ENCODE measurements around the gene ACTG2. TPM values are rescaled to one million over a fixed set of nuclear protein-coding genes. Genes with fewer than 3 reads are reported as not detected.

The ACTG2 gene
- total and polyA plus RNA-seq, 2 donors (not counting 1 experiment from before 2014, with no cell fraction given), result not detected

- WGBS (ENCODE audit: insufficient coverage), result 100% methylated on average over 4 of the region's 6 CpGs
- DNase-seq (no peak), ATAC-seq (ENCODE audit: low read depth) (no peak)
- H3K79me2 ChIP-seq (ENCODE audit: control insufficient read depth, insufficient read depth, low read length), result no peaks in the 10 kb centered on the region
- no peak overlapping the region for H3K27ac Mint-ChIP-seq
- H3K4me3 Mint-ChIP-seq, result no peak overlapping the region
- intact Hi-C loops (cut with micrococcal nuclease), result no loop called here
- no peak overlapping the region for H3K4me3 ChIP-seq (ENCODE audit: control extremely low read depth in 1 of 5, extremely low read depth in 1 of 5, insufficient read depth in 1 of 5, low read depth in 2 of 5, low read length in 4 of 5)
- H3K27ac ChIP-seq (ENCODE audit: low read length in 2 of 2), result no peak overlapping the region
- H3K4me2 ChIP-seq (replicated peaks; ENCODE audit: low read depth, low read length, poor library complexity, severe bottlenecking), result no peak overlapping the region
- H2AFZ ChIP-seq (ENCODE audit: insufficient read depth, low read depth, low read length, poor library complexity, severe bottlenecking), result no peak overlapping the region
- no peak for TF ChIP-seq CTCF (IDR thresholded peaks at IDR 0.05)
- TF ChIP-seq EZH2 (IDR thresholded peaks at IDR 0.05; ENCODE audit: borderline replicate concordance, insufficient read depth, low read depth, low read length, poor library complexity, severe bottlenecking), result no peak
- CTCF ChIA-PET, result interaction anchor here (0.6 to 1.7 kb wide), 9 partner anchors 10 to 339 kb away, joined by 3 to 8 read pairs (median 4); no protein-coding TSS in a partner anchor
- H3K27me3 ChIP-seq (replicated peaks in 1 of 4; ENCODE audit: control extremely low read depth in 1 of 4, control insufficient read depth in 3 of 4, insufficient read depth in 4 of 4, low read length in 3 of 4), result no peaks in the 10 kb centered on the region
- no peaks in the 10 kb centered on the region for H3K9me3 ChIP-seq (ENCODE audit: control extremely low read depth in 1 of 3, control insufficient read depth in 2 of 3, insufficient read depth in 1 of 3, low read length in 2 of 3)
- H3K36me3 ChIP-seq (replicated peaks in 1 of 2; ENCODE audit: control extremely low read depth in 1 of 2, control insufficient read depth in 1 of 2, extremely low read depth in 1 of 2, insufficient read depth in 2 of 2, low read length in 1 of 2), result no peaks in the 10 kb centered on the region
- POLR2A ChIA-PET, result no interaction called here
- no peaks in the 10 kb centered on the region for H3K27me3 Mint-ChIP-seq
- H3K4me1 Mint-ChIP-seq, result peaks cover 2% of the 10 kb centered on the region
- H3K4me1 ChIP-seq (ENCODE audit: control insufficient read depth in 2 of 2, insufficient read depth in 2 of 2, low read length in 2 of 2), result peaks cover 0 to 2% of the 10 kb centered on the region in 2 donors
- H3K9ac ChIP-seq (ENCODE audit: low read length), result no peak overlapping the region
- no peaks in the 10 kb centered on the region for H4K20me1 ChIP-seq (ENCODE audit: control insufficient read depth, insufficient read depth, low read length, poor library complexity, severe bottlenecking)
- no peaks in the 10 kb centered on the region for H3K9me3 Mint-ChIP-seq (ENCODE audit: insufficient read depth)
These were observed 18.2 kb downstream of the ACTG2 start for GRCh38 chr2:73910873-73911547.

DNA sequence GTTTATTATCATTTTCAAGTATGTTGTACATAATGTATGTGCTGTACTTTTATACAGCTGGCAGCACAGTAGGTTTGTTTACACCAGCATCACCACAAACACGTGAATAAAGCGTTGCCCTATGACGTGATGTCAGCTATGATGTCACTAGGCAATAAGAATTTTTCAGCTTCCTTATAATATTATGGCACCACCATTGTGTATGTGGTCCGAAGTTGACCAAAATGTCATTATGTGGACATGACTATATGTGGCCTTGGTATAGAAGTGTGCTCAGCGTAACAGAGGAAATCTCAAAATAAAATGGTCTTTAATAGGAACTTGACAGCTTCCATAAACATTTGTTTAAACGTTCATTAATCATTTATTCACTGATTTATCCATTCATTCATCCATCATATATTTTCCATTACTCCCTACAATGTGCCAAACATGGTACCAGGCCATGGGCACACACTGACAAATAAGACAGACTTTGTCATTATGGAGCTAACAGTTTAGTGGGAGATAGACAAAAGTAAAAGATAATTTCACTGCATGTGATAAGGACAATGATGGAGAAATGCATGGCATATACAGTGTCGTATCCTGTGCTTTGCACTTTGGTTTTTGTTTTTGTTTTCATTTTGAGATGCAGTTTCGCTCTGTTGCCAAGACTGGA, 18.9 kb downstream of the ACTG2 start:
- Histone ChIP-seq H3K27me3 (replicated peaks in 1 of 4; ENCODE audit: control extremely low read depth in 1 of 4, control insufficient read depth in 3 of 4, insufficient read depth in 4 of 4, low read length in 3 of 4) (no peaks in the 10 kb centered on the region), H4K20me1 (ENCODE audit: control insufficient read depth, insufficient read depth, low read length, poor library complexity, severe bottlenecking) (no peaks in the 10 kb centered on the region), H3K9me3 (ENCODE audit: control extremely low read depth in 1 of 3, control insufficient read depth in 2 of 3, insufficient read depth in 1 of 3, low read length in 2 of 3) (no peaks in the 10 kb centered on the region), H3K4me2 (replicated peaks; ENCODE audit: low read depth, low read length, poor library complexity, severe bottlenecking) (no peak overlapping the region), H3K27ac (ENCODE audit: low read length in 2 of 2) (no peak overlapping the region), H3K36me3 (replicated peaks in 1 of 2; ENCODE audit: control extremely low read depth in 1 of 2, control insufficient read depth in 1 of 2, extremely low read depth in 1 of 2, insufficient read depth in 2 of 2, low read length in 1 of 2) (no peaks in the 10 kb centered on the region), H2AFZ (ENCODE audit: insufficient read depth, low read depth, low read length, poor library complexity, severe bottlenecking) (no peak overlapping the region), H3K4me3 (ENCODE audit: control extremely low read depth in 1 of 5, extremely low read depth in 1 of 5, insufficient read depth in 1 of 5, low read depth in 2 of 5, low read length in 4 of 5) (no peak overlapping the region), H3K9ac (ENCODE audit: low read length) (no peak overlapping the region), H3K4me1 (ENCODE audit: control insufficient read depth in 2 of 2, insufficient read depth in 2 of 2, low read length in 2 of 2) (peaks cover 0 to 2% of the 10 kb centered on the region in 2 donors), H3K79me2 (ENCODE audit: control insufficient read depth, insufficient read depth, low read length) (no peaks in the 10 kb centered on the region)
- Mint-ChIP-seq H3K27ac (no peak overlapping the region), H3K27me3 (no peaks in the 10 kb centered on the region), H3K9me3 (ENCODE audit: insufficient read depth) (no peaks in the 10 kb centered on the region), H3K4me3 (no peak overlapping the region), H3K4me1 (peaks cover 2% of the 10 kb centered on the region)
- TF ChIP-seq EZH2 (IDR thresholded peaks at IDR 0.05; ENCODE audit: borderline replicate concordance, insufficient read depth, low read depth, low read length, poor library complexity, severe bottlenecking), result no peak
- TF ChIP-seq CTCF (IDR thresholded peaks at IDR 0.05), result no peak
- intact Hi-C loops (cut with micrococcal nuclease), result no loop called here
- no peak for DNase-seq
- no peak for ATAC-seq (ENCODE audit: low read depth)
- WGBS (ENCODE audit: insufficient coverage), result 93% methylated on average over 5 of the region's 8 CpGs
- ChIA-PET POLR2A (no interaction called here), CTCF (interaction anchor here (0.9 to 1.7 kb wide), 6 partner anchors 10 to 338 kb away, joined by 3 to 8 read pairs (median 5); no protein-coding TSS in a partner anchor)

Measured in B cell (primary cell).